GM18502 (cell line): ENCODE data around the gene NPNT.

Source experiments
- ATAC-seq: cut with Tn5 transposase; IDR thresholded peaks from one replicate; pipeline ENCODE4 v1.9.1; 2021; ENCODE audit warnings: mild to moderate bottlenecking; ENCODE audit not compliant: unreplicated experiment, poor library complexity

The NPNT gene

GRCh38 chr4:105911426-105911825 is 16.2 kb downstream of the NPNT start:
- no peak for ATAC-seq

- no peak for ATAC-seq
These were observed 17.4 kb downstream of the NPNT start for GRCh38 chr4:105912633-105913032.

- ATAC-seq: no peak
These were observed 22.0 kb downstream of the NPNT start for GRCh38 chr4:105917171-105917685.

- no peak for ATAC-seq
These were observed 26.0 kb downstream of the NPNT start for GRCh38 chr4:105921301-105921700.

- no peak for ATAC-seq
These were observed 28.4 kb downstream of the NPNT start for GRCh38 chr4:105923497-105924238.

DNA sequence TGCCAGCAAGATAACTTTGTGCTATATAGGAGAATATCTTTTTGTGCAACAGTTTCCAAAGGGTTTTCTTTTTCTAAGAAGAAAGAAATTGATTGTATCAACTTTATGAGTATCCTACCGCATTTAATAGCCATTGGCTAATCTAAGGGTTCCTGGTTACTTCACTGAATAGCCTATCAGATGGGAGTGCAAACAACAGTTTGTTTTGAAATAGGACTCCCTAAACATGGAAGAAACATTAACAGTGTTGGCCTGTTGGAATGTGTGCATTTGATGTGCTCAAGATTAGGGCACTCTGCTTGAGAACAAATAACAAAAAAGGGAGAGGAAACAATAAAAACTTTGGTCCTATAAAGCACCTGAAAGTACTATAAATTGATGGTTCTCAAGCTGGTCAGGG is 29.1 kb downstream of the NPNT start:
- ATAC-seq: no peak

- ATAC-seq: no peak
These were observed 35.4 kb downstream of the NPNT start for GRCh38 chr4:105930698-105931097.

- peak; percentile 70 for ATAC-seq
These were observed 37.8 kb downstream of the NPNT start for GRCh38 chr4:105933083-105933482.

GRCh38 chr4:105934386-105934785 is 39.1 kb downstream of the NPNT start:
- ATAC-seq: no peak

DNA sequence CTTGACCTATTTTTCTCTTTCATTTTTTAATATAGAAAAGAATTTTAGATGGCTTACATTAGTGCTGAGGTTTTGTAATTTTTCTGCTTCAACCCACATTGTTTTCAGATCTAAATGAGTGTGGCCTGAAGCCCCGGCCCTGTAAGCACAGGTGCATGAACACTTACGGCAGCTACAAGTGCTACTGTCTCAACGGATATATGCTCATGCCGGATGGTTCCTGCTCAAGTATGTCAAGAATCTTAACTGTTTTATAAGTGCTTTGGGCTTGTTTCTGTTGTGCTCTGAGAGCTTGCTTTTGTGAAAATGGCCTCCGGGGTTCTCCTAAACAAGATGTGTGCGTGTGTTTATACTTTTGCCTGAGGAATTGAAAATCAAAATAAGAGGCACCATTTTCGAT is 41.6 kb downstream of the NPNT start:
- ATAC-seq: no peak

- no peak for ATAC-seq
These were observed 42.5 kb downstream of the NPNT start for GRCh38 chr4:105937759-105938158.

DNA sequence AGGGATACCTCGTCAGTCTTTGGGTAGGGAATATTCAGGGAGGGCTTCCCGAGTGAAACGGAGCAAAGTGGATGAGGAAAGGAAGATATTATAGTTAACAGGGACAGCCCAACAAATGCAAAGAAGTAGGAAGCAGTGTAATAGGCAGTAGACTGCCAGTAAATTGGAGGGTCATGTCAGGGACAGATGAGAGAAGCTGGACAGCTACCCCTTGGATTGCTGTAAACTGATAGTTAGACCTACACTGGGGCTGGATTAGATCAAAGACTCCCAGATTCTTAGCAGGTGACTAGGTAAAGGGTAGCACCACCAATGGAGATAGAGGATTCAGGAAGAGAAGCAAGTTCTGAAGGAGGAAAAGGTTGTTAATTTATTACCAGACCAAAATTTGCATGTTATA is 48.0 kb downstream of the NPNT start:
- no peak for ATAC-seq

GRCh38 chr4:105944540-105944939 is 49.3 kb downstream of the NPNT start:
- ATAC-seq: no peak

DNA sequence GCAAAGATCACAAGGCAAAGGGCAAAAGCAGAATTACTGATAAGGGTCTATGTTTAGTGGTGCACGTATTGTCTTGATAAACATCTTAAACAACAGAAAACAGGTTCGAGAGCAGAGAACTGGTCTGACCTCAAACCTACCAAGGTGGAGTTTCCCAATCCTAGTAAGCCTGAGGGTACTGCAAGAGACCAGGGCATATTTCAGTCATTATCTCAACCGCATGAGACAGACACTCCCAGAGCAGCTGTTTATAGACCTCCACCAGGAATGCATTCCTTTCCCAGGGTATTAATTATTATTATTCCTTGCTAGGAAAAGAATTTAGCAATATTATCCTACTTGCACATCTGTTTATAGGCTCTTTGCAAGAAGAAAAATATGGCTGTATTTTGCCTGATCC is 51.5 kb downstream of the NPNT start:
- no peak for ATAC-seq

- no peak for ATAC-seq
These were observed 55.4 kb downstream of the NPNT start for GRCh38 chr4:105950701-105951100.

DNA sequence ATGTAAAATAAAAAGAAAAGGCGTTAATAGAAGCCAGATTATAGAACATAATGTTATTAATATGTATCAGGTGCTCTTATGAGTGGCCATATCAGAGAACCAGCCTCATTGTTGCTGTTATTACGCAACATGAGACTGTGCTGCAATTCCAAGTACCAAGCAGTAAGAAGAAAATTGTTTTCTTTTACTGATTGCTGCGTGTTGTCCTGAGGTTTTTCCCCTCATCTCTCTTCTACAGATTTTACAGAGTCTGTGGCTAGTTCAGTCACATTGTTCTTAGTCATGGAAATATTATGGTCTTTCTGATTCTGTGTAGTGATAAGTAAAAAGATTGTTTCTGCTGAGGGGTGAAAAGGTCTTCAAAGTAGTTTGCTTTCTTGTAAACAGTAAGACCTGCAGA is 55.9 kb downstream of the NPNT start:
- ATAC-seq: peak; percentile 45

DNA sequence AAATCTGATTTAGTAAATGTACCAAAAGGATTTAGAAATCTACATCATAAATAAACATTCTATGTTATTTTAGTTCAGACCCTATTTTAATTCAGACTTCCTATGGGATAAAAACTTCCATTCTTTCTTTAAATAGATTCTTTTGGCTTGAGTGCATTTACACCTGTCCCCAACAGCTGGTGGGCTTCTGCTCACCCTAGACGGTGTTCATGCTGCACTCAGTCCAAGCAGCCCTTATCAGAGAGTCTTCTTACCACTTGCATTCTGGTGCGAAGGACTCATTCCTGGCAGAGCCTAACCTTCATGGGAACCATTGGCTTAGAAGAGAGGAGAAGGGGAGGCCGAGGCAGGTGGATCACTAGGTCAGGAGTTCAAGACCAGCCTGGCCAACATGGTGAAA is 57.3 kb downstream of the NPNT start:
- ATAC-seq: no peak

DNA sequence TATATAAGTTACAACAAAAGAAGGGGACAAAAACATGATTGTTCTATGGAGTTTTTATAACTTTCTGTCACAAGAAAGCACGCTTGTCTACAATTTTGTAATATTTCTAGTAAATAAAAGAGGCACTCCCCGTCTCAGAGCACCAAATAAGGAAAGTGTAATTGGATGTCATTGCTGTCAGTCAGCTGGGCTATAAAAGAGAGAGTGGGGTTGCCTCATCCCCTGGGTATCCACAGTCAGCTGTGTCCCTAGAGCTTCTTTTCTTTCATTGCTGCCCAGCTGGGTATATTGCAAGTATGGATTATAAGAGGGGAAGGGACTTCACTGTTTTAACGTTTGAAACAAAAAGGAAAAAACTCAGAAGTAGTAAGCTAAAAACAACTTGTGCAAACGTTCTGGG is 61.3 kb downstream of the NPNT start:
- no peak for ATAC-seq

DNA sequence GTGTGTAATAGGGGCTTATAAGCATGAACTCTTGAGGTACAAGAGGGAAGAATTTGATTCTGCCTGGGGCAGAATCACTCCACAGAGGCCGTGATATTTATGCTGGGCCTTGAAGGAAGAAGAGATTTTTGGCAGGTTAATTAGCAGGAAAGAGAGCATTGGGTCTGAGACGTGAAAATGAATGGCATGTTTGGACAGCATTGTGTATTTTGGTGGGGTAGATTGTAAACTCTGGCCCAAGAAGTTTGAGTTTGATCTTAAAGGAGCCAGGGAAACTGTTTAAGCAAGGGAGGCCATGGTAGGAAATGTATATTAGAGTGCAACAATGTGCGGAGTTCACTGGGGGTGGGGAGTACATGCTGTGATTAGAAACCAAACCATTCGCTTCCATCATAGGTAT is 62.4 kb downstream of the NPNT start:
- no peak for ATAC-seq

GRCh38 chr4:105963461-105964400 is 68.5 kb downstream of the NPNT start:
- no peak for ATAC-seq

- ATAC-seq: no peak
These were observed 70.0 kb downstream of the NPNT start for GRCh38 chr4:105965183-105965800.
